ENCODE data around the gene ULK3. TPM values are rescaled to one million over a fixed set of nuclear protein-coding genes. Genes with fewer than 3 reads are reported as not detected.

The ULK3 gene
- total RNA-seq, 1 donor from 2014 or later: 17.4 TPM

GRCh38 chr15:74841891-74842373, 1.0 kb downstream of the ULK3 start:
- TF ChIP-seq, protein P1, sequence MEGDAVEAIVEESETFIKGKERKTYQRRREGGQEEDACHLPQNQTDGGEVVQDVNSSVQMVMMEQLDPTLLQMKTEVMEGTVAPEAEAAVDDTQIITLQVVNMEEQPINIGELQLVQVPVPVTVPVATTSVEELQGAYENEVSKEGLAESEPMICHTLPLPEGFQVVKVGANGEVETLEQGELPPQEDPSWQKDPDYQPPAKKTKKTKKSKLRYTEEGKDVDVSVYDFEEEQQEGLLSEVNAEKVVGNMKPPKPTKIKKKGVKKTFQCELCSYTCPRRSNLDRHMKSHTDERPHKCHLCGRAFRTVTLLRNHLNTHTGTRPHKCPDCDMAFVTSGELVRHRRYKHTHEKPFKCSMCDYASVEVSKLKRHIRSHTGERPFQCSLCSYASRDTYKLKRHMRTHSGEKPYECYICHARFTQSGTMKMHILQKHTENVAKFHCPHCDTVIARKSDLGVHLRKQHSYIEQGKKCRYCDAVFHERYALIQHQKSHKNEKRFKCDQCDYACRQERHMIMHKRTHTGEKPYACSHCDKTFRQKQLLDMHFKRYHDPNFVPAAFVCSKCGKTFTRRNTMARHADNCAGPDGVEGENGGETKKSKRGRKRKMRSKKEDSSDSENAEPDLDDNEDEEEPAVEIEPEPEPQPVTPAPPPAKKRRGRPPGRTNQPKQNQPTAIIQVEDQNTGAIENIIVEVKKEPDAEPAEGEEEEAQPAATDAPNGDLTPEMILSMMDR (IDR thresholded peaks at IDR 0.05; ENCODE audit: insufficient read depth, low read length, severe bottlenecking): no peak
- no peaks in the 10 kb centered on the region for H3K27me3 ChIP-seq (ENCODE audit: control insufficient read depth, insufficient read depth, low read length)
- no peak for FAIRE-seq

GRCh38 chr15:74840851-74841775, 1.8 kb downstream of the ULK3 start:
- Histone ChIP-seq H3K27me3 (ENCODE audit: control insufficient read depth, insufficient read depth, low read length) (no peaks in the 10 kb centered on the region), H3K36me3 (ENCODE audit: control insufficient read depth, insufficient read depth, low read length) (peaks cover 24% of the 10 kb centered on the region), H3K4me3 (ENCODE audit: low read depth, low read length) (no peak overlapping the region)
- no peak for DNase-seq (ENCODE audit: low read depth)
- TF ChIP-seq, protein P1 (IDR thresholded peaks at IDR 0.05; ENCODE audit: insufficient read depth, low read length, severe bottlenecking): no peak
- no peak for FAIRE-seq

More at GRCh38 chr15:74841891-74842373, 1.0 kb downstream of the ULK3 start:
- peak overlapping the region; percentile 94 for H3K4me3 ChIP-seq (ENCODE audit: low read depth, low read length)
- DNase-seq (ENCODE audit: low read depth): no peak
- peaks cover 24% of the 10 kb centered on the region for H3K36me3 ChIP-seq (ENCODE audit: control insufficient read depth, insufficient read depth, low read length)

GRCh38 chr15:74839526-74840395, 3.2 kb downstream of the ULK3 start:
- no peak for FAIRE-seq
- no peak for DNase-seq (ENCODE audit: low read depth)
- Histone ChIP-seq H3K36me3 (ENCODE audit: control insufficient read depth, insufficient read depth, low read length) (peaks cover 24% of the 10 kb centered on the region), H3K27me3 (ENCODE audit: control insufficient read depth, insufficient read depth, low read length) (no peaks in the 10 kb centered on the region), H3K4me3 (ENCODE audit: low read depth, low read length) (no peak overlapping the region)
- TF ChIP-seq, protein P1 (IDR thresholded peaks at IDR 0.05; ENCODE audit: insufficient read depth, low read length, severe bottlenecking): peak; percentile 7

GRCh38 chr15:74838746-74839525, 4.0 kb downstream of the ULK3 start:
- TF ChIP-seq, protein P1 (IDR thresholded peaks at IDR 0.05; ENCODE audit: insufficient read depth, low read length, severe bottlenecking): no peak
- FAIRE-seq: no peak

DNA sequence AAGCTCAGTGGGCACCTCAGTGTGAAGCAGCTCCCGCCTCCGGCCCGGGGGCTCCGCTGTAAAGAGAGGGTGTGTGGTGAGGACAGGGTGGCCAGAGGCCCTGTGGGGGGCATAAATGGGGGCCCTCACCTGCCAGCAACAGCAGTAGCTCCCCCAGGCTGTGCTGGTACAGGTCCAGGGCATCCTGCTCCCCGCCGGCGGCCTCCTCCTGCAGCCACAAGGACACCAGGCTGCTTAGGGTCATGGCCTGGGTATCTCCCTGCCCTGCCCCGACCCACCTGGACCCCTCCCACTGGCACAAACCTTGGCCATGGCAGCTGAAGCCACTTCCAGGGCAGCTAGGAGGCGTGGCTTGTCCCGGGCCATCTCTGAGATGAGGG, 4.8 kb downstream of the ULK3 start:
- Histone ChIP-seq H3K36me3 (ENCODE audit: control insufficient read depth, insufficient read depth, low read length) (peaks cover 21% of the 10 kb centered on the region), H3K27me3 (ENCODE audit: control insufficient read depth, insufficient read depth, low read length) (no peaks in the 10 kb centered on the region), H3K4me3 (ENCODE audit: low read depth, low read length) (no peak overlapping the region)
- no peak for DNase-seq (ENCODE audit: low read depth)
- FAIRE-seq: no peak
- TF ChIP-seq, protein P1 (IDR thresholded peaks at IDR 0.05; ENCODE audit: insufficient read depth, low read length, severe bottlenecking): no peak

More at GRCh38 chr15:74838746-74839525, 4.0 kb downstream of the ULK3 start:
- H3K36me3 ChIP-seq (ENCODE audit: control insufficient read depth, insufficient read depth, low read length): peaks cover 21% of the 10 kb centered on the region
- no peak overlapping the region for H3K4me3 ChIP-seq (ENCODE audit: low read depth, low read length)
- no peak for DNase-seq (ENCODE audit: low read depth)
- H3K27me3 ChIP-seq (ENCODE audit: control insufficient read depth, insufficient read depth, low read length): no peaks in the 10 kb centered on the region

Data from bronchial epithelial cell (primary cell).